Measurements from ENCODE around the gene RTN3. TPM values are rescaled to one million over a fixed set of nuclear protein-coding genes. Genes with fewer than 3 reads are reported as not detected.
"Not testable (repeated sequence)": the region's sequence is repeated elsewhere in the genome, so short reads cannot be mapped to it uniquely, and the experiment has no call there.

Gene RTN3
- total RNA-seq, 1 experiment from 2014 or later = 175 TPM

GRCh38 chr11:63767565-63768236 lies 86.4 kb downstream of the RTN3 start:
- peak; percentile 80 for DNase-seq (ENCODE audit: low read depth)

- DNase-seq (ENCODE audit: low read depth) = peak; percentile 63
These were observed 87.1 kb downstream of the RTN3 start, which contains the start of gene ZFTA for GRCh38 chr11:63768237-63769041. Gene ZFTA, minus strand, starts transcription at chr11:63768775. Its CDS starts 153 bp downstream, at chr11:63768622.

GRCh38 chr11:63769042-63769713 lies 87.9 kb downstream of the RTN3 start:
- peak; percentile 33 for DNase-seq (ENCODE audit: low read depth)

GRCh38 chr11:63769714-63770455 lies 88.6 kb downstream of the RTN3 start:
- peak; percentile 25 for DNase-seq (ENCODE audit: low read depth)

- no peak for DNase-seq (ENCODE audit: low read depth)
These were observed 89.5 kb downstream of the RTN3 start for GRCh38 chr11:63770763-63771162.

GRCh38 chr11:63771741-63772318 lies 90.5 kb downstream of the RTN3 start:
- DNase-seq (ENCODE audit: low read depth) = not testable (repeated sequence)

- no peak for DNase-seq (ENCODE audit: low read depth)
These were observed 93.9 kb downstream of the RTN3 start for GRCh38 chr11:63775191-63775590.

GRCh38 chr11:63779039-63779438 lies 97.7 kb downstream of the RTN3 start:
- no peak for DNase-seq (ENCODE audit: low read depth)

GRCh38 chr11:63782749-63783148 lies 101.4 kb downstream of the RTN3 start:
- no peak for DNase-seq (ENCODE audit: low read depth)

- no peak for DNase-seq (ENCODE audit: low read depth)
These were observed 102.8 kb downstream of the RTN3 start for GRCh38 chr11:63783925-63784592.

- no peak for DNase-seq (ENCODE audit: low read depth)
These were observed 104.5 kb downstream of the RTN3 start for GRCh38 chr11:63785823-63786222.

- DNase-seq (ENCODE audit: low read depth) = no peak
These were observed 110.3 kb downstream of the RTN3 start for GRCh38 chr11:63791495-63792167.

- no peak for DNase-seq (ENCODE audit: low read depth)
These were observed 111.9 kb downstream of the RTN3 start for GRCh38 chr11:63793161-63793560.

- no peak for DNase-seq (ENCODE audit: low read depth)
These were observed 113.8 kb downstream of the RTN3 start for GRCh38 chr11:63795066-63795465.

GRCh38 chr11:63800921-63801320 lies 119.6 kb downstream of the RTN3 start:
- DNase-seq (ENCODE audit: low read depth) = no peak

GRCh38 chr11:63802637-63803414 lies 121.5 kb downstream of the RTN3 start:
- DNase-seq (ENCODE audit: low read depth) = peak; percentile 75

- DNase-seq (ENCODE audit: low read depth) = peak; percentile 69
These were observed 123.0 kb downstream of the RTN3 start for GRCh38 chr11:63804259-63804658.

- no peak for DNase-seq (ENCODE audit: low read depth)
These were observed 124.6 kb downstream of the RTN3 start for GRCh38 chr11:63805844-63806415.

Measured in M059J (cell line).